Activated B cell treated with CpG ODN at 0.5 μM for 24 hours (primary cell): ENCODE data around the gene FHIT. TPM values are rescaled to one million over a fixed set of nuclear protein-coding genes. Genes with fewer than 3 reads are reported as not detected.

Experiments
- ATAC-seq: fragments of 200-7000 bp; cut with Tn5 transposase; one replicate; pipeline ENCODE4 v1.10.0; 2021; ENCODE audit warnings: low read depth, mild to moderate bottlenecking, moderate library complexity
- CTCF ChIA-PET: fragments of 350-600 bp; sonication (Branson Sonifier 250); formaldehyde crosslinking; loops from one replicate; lab custom pipeline; 2021; ENCODE audit warnings: antibody characterized with exemption; lab: Charles Lee
- POLR2A ChIA-PET: fragments of 350-600 bp; sonication (Branson Sonifier 250); formaldehyde crosslinking; loops from one replicate; lab custom pipeline; 2021; ENCODE audit warnings: antibody characterized with exemption; lab: Charles Lee
- DNase-seq: peaks from one replicate; pipeline ENCODE4 v3.0.0; 2022
- H3K27ac Mint-ChIP-seq: one replicate; pipeline ENCODE4 v1.8.0; 2020; ENCODE audit warnings: mixed read lengths
- H3K27me3 Mint-ChIP-seq: one replicate; pipeline ENCODE4 v1.8.0; 2021; ENCODE audit warnings: mixed read lengths
- H3K36me3 Mint-ChIP-seq: one replicate; pipeline ENCODE4 v1.8.0; 2021; ENCODE audit warnings: low read depth, mixed read lengths
- H3K4me1 Mint-ChIP-seq: one replicate; pipeline ENCODE4 v1.8.0; 2021; ENCODE audit warnings: mixed read lengths
- H3K4me3 Mint-ChIP-seq: one replicate; pipeline ENCODE4 v1.8.0; 2020; ENCODE audit warnings: mild to moderate bottlenecking, mixed read lengths
- H3K9me3 Mint-ChIP-seq: one replicate; pipeline ENCODE4 v1.8.0; 2020; ENCODE audit warnings: mixed read lengths
- intact Hi-C: fragments of 100-400 bp; cut with micrococcal nuclease; formaldehyde crosslinking; loops from one replicate; pipeline ENCODE4 v1.15.1; 2024
- total RNA-seq: library from RNA; stranded (reverse); gene quantifications from 2 replicates; pipeline ENCODE4 v1.2.3, GENCODE V29; 2022
- TF ChIP-seq, protein P1 (sequence below): fragments of 200-600 bp; IDR thresholded peaks from one replicate; pipeline ENCODE4 v1.8.0; 2022; ENCODE audit warnings: antibody characterized with exemption, mild to moderate bottlenecking

FHIT gene
- total RNA-seq, 1 donor from 2014 or later: 5.5 TPM

DNA sequence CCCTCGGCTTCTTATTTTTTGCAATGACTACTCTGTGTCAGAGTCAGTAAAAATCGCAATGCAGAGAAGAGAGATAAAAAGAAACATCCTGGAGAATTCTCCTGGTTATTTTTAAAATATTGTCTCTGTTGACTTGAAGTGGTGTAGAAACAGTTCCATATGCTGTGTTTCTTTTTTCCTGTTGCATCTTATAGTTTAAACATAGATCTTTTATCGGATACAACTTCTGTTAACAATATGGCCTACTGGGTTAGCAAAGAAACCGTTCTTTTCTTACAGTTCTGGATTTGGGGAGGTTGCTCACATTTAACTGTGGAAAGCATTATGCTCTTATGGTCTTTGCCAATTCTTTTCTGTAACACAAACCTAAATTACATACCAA lies 1432.3 kb downstream of the FHIT start:
- intact Hi-C loops: no loop called here
- DNase-seq: no peak
- no peak overlapping the region for H3K4me3 Mint-ChIP-seq
- TF ChIP-seq, protein P1, sequence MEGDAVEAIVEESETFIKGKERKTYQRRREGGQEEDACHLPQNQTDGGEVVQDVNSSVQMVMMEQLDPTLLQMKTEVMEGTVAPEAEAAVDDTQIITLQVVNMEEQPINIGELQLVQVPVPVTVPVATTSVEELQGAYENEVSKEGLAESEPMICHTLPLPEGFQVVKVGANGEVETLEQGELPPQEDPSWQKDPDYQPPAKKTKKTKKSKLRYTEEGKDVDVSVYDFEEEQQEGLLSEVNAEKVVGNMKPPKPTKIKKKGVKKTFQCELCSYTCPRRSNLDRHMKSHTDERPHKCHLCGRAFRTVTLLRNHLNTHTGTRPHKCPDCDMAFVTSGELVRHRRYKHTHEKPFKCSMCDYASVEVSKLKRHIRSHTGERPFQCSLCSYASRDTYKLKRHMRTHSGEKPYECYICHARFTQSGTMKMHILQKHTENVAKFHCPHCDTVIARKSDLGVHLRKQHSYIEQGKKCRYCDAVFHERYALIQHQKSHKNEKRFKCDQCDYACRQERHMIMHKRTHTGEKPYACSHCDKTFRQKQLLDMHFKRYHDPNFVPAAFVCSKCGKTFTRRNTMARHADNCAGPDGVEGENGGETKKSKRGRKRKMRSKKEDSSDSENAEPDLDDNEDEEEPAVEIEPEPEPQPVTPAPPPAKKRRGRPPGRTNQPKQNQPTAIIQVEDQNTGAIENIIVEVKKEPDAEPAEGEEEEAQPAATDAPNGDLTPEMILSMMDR: no peak
- H3K27ac Mint-ChIP-seq: no peak overlapping the region
- CTCF ChIA-PET: no interaction called here
- ATAC-seq: no peak
- no peaks in the 10 kb centered on the region for H3K36me3 Mint-ChIP-seq
- H3K4me1 Mint-ChIP-seq: no peaks in the 10 kb centered on the region
- POLR2A ChIA-PET: no interaction called here
- no peaks in the 10 kb centered on the region for H3K9me3 Mint-ChIP-seq
- H3K27me3 Mint-ChIP-seq: no peaks in the 10 kb centered on the region

DNA sequence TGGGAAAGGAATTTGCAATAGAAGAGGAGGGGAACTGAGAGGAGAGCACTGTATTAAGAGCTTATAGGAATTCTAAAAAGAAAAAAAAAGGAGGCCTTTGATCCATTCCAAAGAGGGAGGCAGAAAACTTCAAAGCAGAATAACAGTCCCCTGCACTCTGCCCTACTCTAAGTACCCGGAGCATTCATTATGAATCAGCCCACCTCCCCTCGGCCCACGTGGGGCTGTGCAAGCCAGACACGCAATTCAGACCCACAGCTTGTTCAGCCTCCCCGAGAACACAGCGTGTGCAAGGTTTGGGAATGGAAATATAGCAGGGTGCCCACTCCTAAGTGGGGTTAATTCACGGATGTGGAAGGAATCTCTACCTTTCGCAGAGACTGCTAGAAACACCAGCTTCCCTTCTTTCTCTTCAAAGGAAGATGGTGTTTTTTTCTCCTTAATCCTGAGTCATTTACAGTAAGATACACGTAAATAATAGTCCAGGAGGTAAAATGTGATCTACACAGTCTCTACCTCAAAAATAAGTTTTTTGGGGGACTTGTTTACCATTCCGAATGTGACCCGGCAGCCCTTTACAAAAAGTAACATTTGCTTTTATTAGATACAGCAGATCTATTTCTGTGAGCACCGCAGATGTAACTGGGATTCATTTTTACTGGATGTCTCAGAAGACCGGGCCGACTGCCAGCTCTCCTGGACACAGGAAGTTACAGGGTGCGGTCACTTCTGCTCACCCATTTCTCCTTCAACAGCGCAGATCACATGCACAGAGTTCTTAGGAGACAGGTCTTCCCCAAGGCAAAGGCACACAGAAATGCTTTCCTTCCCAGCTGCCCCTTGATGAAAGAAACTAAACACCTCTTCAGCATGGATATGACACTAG lies 1433.0 kb downstream of the FHIT start:
- intact Hi-C loops: no loop called here
- DNase-seq: no peak
- H3K4me1 Mint-ChIP-seq: no peaks in the 10 kb centered on the region
- ATAC-seq: no peak
- no peak overlapping the region for H3K27ac Mint-ChIP-seq
- H3K27me3 Mint-ChIP-seq: no peaks in the 10 kb centered on the region
- H3K36me3 Mint-ChIP-seq: no peaks in the 10 kb centered on the region
- no peak overlapping the region for H3K4me3 Mint-ChIP-seq
- TF ChIP-seq, protein P1: no peak
- H3K9me3 Mint-ChIP-seq: no peaks in the 10 kb centered on the region
- ChIA-PET POLR2A (interaction anchor here (0.6 kb wide), 1 partner anchor 33 kb away, joined by 3 read pairs; no protein-coding TSS in a partner anchor), CTCF (no interaction called here)

DNA sequence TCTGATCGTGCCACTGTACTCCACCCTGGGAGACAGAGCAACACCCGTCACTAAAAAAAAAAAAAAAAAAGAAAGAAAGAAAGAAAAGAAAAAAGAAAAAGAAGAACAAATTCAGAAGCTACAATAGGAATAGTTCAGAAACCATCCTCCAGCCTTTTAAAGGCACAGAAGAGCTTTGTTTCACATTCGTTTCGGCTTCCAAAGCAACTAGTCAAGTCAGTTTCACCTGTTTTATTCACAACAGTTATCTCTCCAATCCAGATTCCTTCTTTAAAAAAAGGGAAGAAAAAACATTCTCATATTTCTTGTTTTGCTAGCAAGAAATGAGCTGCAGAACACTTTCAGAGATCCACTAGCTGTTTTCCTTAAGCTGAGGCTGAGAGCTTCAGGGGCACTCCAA lies 1433.7 kb downstream of the FHIT start:
- CTCF ChIA-PET: interaction anchor here (1.1 kb wide), 1 partner anchor 242 kb away, joined by 3 read pairs; no protein-coding TSS in a partner anchor
- no peaks in the 10 kb centered on the region for H3K4me1 Mint-ChIP-seq
- DNase-seq (no peak), ATAC-seq (no peak)
- no peak overlapping the region for H3K27ac Mint-ChIP-seq
- H3K27me3 Mint-ChIP-seq: no peaks in the 10 kb centered on the region
- H3K9me3 Mint-ChIP-seq: no peaks in the 10 kb centered on the region
- no peaks in the 10 kb centered on the region for H3K36me3 Mint-ChIP-seq
- H3K4me3 Mint-ChIP-seq: no peak overlapping the region
- TF ChIP-seq, protein P1: no peak
- intact Hi-C loops: no loop called here
- POLR2A ChIA-PET: interaction anchor here (0.6 kb wide), 1 partner anchor 34 kb away, joined by 3 read pairs; no protein-coding TSS in a partner anchor

DNA sequence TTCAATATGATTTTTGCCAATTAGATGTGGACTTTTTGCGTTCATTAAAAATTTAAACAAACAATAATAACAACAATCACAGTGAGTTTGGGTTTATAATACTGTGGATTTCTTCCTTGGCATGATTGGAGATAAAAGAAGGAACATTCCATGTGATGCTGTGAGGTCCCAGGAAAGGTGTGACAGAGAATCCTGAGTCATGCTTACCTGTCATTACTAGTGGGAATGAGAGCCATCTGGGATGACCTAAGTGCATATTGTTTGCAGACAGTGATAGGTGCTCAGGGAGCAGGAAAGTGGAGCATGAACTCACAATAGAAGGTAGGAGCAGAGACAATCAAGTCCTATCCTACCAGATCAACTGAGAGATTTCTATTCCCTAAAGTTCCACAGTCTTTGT lies 1434.9 kb downstream of the FHIT start:
- no peaks in the 10 kb centered on the region for H3K36me3 Mint-ChIP-seq
- H3K4me3 Mint-ChIP-seq: no peak overlapping the region
- TF ChIP-seq, protein P1: no peak
- ChIA-PET CTCF (no interaction called here), POLR2A (no interaction called here)
- intact Hi-C loops: no loop called here
- no peaks in the 10 kb centered on the region for H3K9me3 Mint-ChIP-seq
- peaks cover 9% of the 10 kb centered on the region for H3K4me1 Mint-ChIP-seq
- ATAC-seq (no peak), DNase-seq (no peak)
- no peaks in the 10 kb centered on the region for H3K27me3 Mint-ChIP-seq
- no peak overlapping the region for H3K27ac Mint-ChIP-seq

DNA sequence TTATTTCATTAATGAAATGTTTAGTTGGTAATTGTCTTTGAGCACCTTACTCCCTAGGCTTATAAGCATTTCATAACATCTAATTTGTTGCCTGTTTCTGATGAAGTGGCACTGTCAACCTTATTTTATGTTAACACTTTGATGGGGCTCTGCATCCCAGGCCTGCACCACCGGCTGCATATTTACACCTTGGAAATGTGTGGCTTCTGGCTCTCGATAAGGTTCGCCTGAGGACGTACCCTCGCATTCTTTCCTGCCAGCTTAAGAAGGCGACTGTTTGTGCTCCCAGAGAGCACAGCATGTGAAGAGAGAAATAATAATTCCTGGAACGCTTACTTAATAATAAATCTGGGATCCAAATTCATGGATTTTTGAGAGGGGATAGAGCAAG lies 1438.1 kb downstream of the FHIT start:
- DNase-seq: no peak
- no peak for ATAC-seq
- Mint-ChIP-seq H3K4me3 (no peak overlapping the region), H3K27me3 (no peaks in the 10 kb centered on the region), H3K36me3 (no peaks in the 10 kb centered on the region), H3K4me1 (peaks cover 25% of the 10 kb centered on the region), H3K27ac (no peak overlapping the region), H3K9me3 (no peaks in the 10 kb centered on the region)
- POLR2A ChIA-PET: no interaction called here
- CTCF ChIA-PET: no interaction called here
- intact Hi-C loops: no loop called here
- TF ChIP-seq, protein P1: no peak
